ENCODE results near the gene GALNT11. TPM values are rescaled to one million over a fixed set of nuclear protein-coding genes. Genes with fewer than 3 reads are reported as not detected.

GALNT11 gene
- total and polyA plus RNA-seq, 2 of the 4 experiments (the other 2 are of a cell fraction), result 24.4 to 29.3 TPM

- H3K4me2 ChIP-seq (ENCODE audit: low read depth, low read length), result no peak overlapping the region
- peaks cover 4% of the 10 kb centered on the region for H3K4me1 ChIP-seq (ENCODE audit: control insufficient read depth, insufficient read depth, low read length)
- ATAC-seq (ENCODE audit: low read depth) (no peak), DNase-seq (no peak)
- no peak overlapping the region for H3K56ac ChIP-seq (ENCODE audit: extremely low read depth, insufficient read depth, low read length)
- H2AFZ ChIP-seq (replicated peaks; ENCODE audit: low read length, poor library complexity), result no peak overlapping the region
- H3K36me3 ChIP-seq (ENCODE audit: control insufficient read depth, insufficient read depth, low read length), result no peaks in the 10 kb centered on the region
- no TSS peak for BruUV-seq (replicated peaks)
- no peak overlapping the region for H2BK20ac ChIP-seq (ENCODE audit: low read depth, low read length)
- H3K27ac ChIP-seq (ENCODE audit: insufficient read depth, low read length), result no peak overlapping the region
- H3K27me3 ChIP-seq (ENCODE audit: control insufficient read depth, insufficient read depth, low read length), result no peaks in the 10 kb centered on the region
- peaks cover 15 to 21% of the 10 kb centered on the region in 2 experiments; a peak in 3 of 4 replicates for H3K79me1 ChIP-seq (ENCODE audit: low read depth in 1 of 2, low read length in 2 of 2)
- in situ Hi-C loops (cut with MboI; ENCODE audit: low sequenced_read_pairs) (no loop called here), intact Hi-C loops (cut with micrococcal nuclease) (no loop called here), dilution Hi-C loops (cut with HindIII; ENCODE audit: low sequenced_read_pairs, unreplicated experiment) (no loop called here)
- no peaks in the 10 kb centered on the region for H3K9me3 ChIP-seq (ENCODE audit: control insufficient read depth, insufficient read depth, low read length)
- no peak overlapping the region for H2AK5ac ChIP-seq (ENCODE audit: low read depth, low read length)
- no peak overlapping the region for H3K18ac ChIP-seq (ENCODE audit: low read depth, low read length)
- no peaks in the 10 kb centered on the region for H4K20me1 ChIP-seq (ENCODE audit: insufficient read depth, low read length)
- no peak overlapping the region for H4K91ac ChIP-seq (ENCODE audit: insufficient read depth, low read depth, low read length)
- H3K14ac ChIP-seq (replicated peaks; ENCODE audit: low read depth, low read length), result no peak overlapping the region
- CTCF ChIA-PET, result no interaction called here
- no peak overlapping the region for H4K8ac ChIP-seq (ENCODE audit: low read depth in 2 of 2, low read length in 2 of 2)
- no peak overlapping the region for H2AK9ac ChIP-seq (replicated peaks; ENCODE audit: low read depth, low read length, poor library complexity)
- no peak overlapping the region for H2BK15ac ChIP-seq (ENCODE audit: low read depth, low read length)
- no peak overlapping the region for H2BK5ac ChIP-seq (ENCODE audit: low read depth, low read length, poor library complexity, severe bottlenecking)
- H4K5ac ChIP-seq (ENCODE audit: low read depth, low read length), result no peak overlapping the region
- no peak overlapping the region for H3K4ac ChIP-seq (ENCODE audit: low read depth, low read length)
- H3K23ac ChIP-seq (ENCODE audit: low read depth, low read length), result no peak overlapping the region
- H3K9ac ChIP-seq (ENCODE audit: low read depth, low read length), result no peak overlapping the region
- H3K4me3 ChIP-seq (ENCODE audit: insufficient read depth, low read depth, low read length), result no peak overlapping the region
- POLR2A ChIA-PET (ENCODE audit: unreplicated experiment), result no interaction called here
- TF ChIP-seq NFE2L2 (IDR thresholded peaks at IDR 0.05; ENCODE audit: low read depth, low read length), result no peak
- no peak for TF ChIP-seq MAZ (IDR thresholded peaks at IDR 0.05; ENCODE audit: borderline replicate concordance, low read depth, low read length)
- no peak for TF ChIP-seq MAFK (IDR thresholded peaks at IDR 0.05; ENCODE audit: low read depth, low read length)
- TF ChIP-seq RFX5 (IDR thresholded peaks at IDR 0.05; ENCODE audit: low read depth, low read length), result no peak
- TF ChIP-seq MXI1 (IDR thresholded peaks at IDR 0.05; ENCODE audit: borderline replicate concordance, low read depth, low read length), result no peak
- no peak for TF ChIP-seq CHD1 (IDR thresholded peaks at IDR 0.05; ENCODE audit: low read depth, low read length)
- no peak for TF ChIP-seq SMC3 (IDR thresholded peaks at IDR 0.05; ENCODE audit: low read depth, low read length)
- TF ChIP-seq CEBPB (IDR thresholded peaks at IDR 0.05; ENCODE audit: low read depth, low read length), result no peak
- no peak for TF ChIP-seq ELK1 (IDR thresholded peaks at IDR 0.05; ENCODE audit: borderline replicate concordance, low read depth, low read length)
- TF ChIP-seq BHLHE40 (IDR thresholded peaks at IDR 0.05; ENCODE audit: low read depth, low read length), result no peak
- no CpG with 5 or more reads among the region's 3 CpGs for WGBS, 2 experiments (ENCODE audit: extremely low coverage in 2 of 2, insufficient read length in 1 of 2)
- no peaks in the 10 kb centered on the region for H3K9me1 ChIP-seq (ENCODE audit: insufficient read depth, low read length)
- H2BK120ac ChIP-seq (ENCODE audit: low read depth, low read length), result no peak overlapping the region
Measured at GRCh38 chr7:152056621-152057274, 31.3 kb downstream of the GALNT11 start.

All from IMR-90 (cell line).